NT2/D1 (cell line): ENCODE results near the gene WDR90.

Source experiments
- SUZ12 ChIP-seq: IDR thresholded peaks from 2 replicates; pipeline ENCODE4 v1.6.1; 2011; ENCODE audit not compliant: insufficient read length, insufficient read depth; ENCODE audit errors: extremely low read depth
- YY1 ChIP-seq: IDR thresholded peaks from 2 replicates; pipeline ENCODE4 v1.6.1; 2011; ENCODE audit not compliant: insufficient read length, insufficient read depth
- ZNF274 ChIP-seq: IDR thresholded peaks from 2 replicates; pipeline ENCODE4 v1.6.1; 2011; ENCODE audit warnings: mild to moderate bottlenecking, low read depth, low read length

GRCh38 chr16:680967-681745 is 32.0 kb downstream of the WDR90 start:
- TF ChIP-seq ZNF274, result no peak
- TF ChIP-seq YY1, result no peak
- no peak for TF ChIP-seq SUZ12
